ENCODE data around the gene LHFPL2.
A peak's percentile ranks its signal among the peaks of the same experiment; 100 is the strongest.

Gene LHFPL2

DNA sequence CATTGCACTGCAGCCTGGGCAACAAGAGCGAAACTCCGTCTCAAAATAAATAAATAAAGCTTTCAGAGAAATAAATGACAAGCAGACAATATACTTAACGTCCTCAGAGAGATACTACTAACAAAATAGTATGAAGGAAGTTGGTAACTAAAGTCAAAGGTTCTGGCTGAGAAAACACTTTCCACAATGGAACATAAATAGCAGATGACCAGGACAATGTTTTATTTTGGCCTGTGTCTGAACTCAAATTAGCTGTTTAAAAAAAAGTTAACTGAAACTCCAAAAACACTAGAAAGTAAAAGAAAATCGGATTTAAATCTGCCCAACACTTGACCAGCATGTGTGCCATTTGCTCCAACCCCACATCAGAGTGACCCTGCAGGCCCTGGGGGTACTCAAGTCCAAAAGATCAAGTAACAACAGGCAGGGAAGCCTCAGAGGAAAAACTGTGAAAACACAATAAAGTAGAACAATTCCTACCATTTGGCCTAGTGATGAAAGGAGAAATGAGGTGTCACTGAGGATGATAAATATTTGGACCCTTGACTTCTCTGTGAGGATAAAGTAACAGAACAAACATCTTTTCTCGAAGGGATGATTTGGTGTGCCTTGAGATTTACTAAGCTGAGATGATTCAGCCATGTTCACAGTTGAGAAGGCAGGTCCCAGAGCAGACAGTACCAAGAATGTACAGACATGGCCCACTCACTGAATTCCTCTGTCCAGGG is 47.7 kb downstream of the LHFPL2 start:
- no peak for DNase-seq (ENCODE audit: low spot score in 2 of 2)
- H3K9me3 ChIP-seq, result no peaks in the 10 kb centered on the region
- no peak overlapping the region for H3K4me3 ChIP-seq
- H3K36me3 ChIP-seq (replicated peaks), result no peaks in the 10 kb centered on the region
- H3K27me3 ChIP-seq (ENCODE audit: low read depth), result no peaks in the 10 kb centered on the region
- H3K4me1 ChIP-seq, result peaks cover 14% of the 10 kb centered on the region
- in situ Hi-C loops (cut with MboI; ENCODE audit: low sequenced_read_pairs), result no loop called here

DNA sequence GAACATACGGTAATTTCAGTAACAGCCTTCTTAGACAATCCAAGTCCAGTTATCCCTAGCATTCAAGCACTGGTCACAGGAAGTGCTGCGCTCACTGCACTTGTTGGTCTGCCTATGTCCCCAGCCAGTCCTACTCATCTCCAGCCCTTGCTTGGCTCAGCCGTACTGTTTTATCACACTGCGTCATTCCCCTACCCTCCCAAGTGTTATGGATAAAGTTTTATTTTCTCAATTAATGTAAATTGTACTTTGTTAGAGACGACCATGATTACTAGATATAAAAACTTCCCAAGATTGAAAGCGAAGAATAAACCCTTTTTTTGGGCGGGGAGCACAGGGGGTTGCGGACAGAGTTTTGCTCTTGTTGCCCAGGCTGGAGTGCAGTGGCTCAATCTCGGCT is 49.6 kb downstream of the LHFPL2 start:
- Histone ChIP-seq H3K27me3 (ENCODE audit: low read depth) (no peaks in the 10 kb centered on the region), H3K4me3 (no peak overlapping the region), H3K4me1 (peaks cover 7% of the 10 kb centered on the region), H3K36me3 (replicated peaks) (no peaks in the 10 kb centered on the region; the same call in 1 of the 2 replicates), H3K9me3 (no peaks in the 10 kb centered on the region)
- no peak for DNase-seq (ENCODE audit: low spot score in 2 of 2)
- in situ Hi-C loops (cut with MboI; ENCODE audit: low sequenced_read_pairs), result no loop called here

GRCh38 chr5:78597974-78598371 is 50.6 kb downstream of the LHFPL2 start:
- H3K9me3 ChIP-seq, result no peaks in the 10 kb centered on the region
- in situ Hi-C loops (cut with MboI; ENCODE audit: low sequenced_read_pairs), result no loop called here
- DNase-seq (ENCODE audit: low spot score in 2 of 2), result no peak
- no peaks in the 10 kb centered on the region; the same call in 1 of the 2 replicates for H3K36me3 ChIP-seq (replicated peaks)
- H3K4me1 ChIP-seq, result peaks cover 7% of the 10 kb centered on the region
- no peaks in the 10 kb centered on the region for H3K27me3 ChIP-seq (ENCODE audit: low read depth)
- H3K4me3 ChIP-seq, result no peak overlapping the region

DNA sequence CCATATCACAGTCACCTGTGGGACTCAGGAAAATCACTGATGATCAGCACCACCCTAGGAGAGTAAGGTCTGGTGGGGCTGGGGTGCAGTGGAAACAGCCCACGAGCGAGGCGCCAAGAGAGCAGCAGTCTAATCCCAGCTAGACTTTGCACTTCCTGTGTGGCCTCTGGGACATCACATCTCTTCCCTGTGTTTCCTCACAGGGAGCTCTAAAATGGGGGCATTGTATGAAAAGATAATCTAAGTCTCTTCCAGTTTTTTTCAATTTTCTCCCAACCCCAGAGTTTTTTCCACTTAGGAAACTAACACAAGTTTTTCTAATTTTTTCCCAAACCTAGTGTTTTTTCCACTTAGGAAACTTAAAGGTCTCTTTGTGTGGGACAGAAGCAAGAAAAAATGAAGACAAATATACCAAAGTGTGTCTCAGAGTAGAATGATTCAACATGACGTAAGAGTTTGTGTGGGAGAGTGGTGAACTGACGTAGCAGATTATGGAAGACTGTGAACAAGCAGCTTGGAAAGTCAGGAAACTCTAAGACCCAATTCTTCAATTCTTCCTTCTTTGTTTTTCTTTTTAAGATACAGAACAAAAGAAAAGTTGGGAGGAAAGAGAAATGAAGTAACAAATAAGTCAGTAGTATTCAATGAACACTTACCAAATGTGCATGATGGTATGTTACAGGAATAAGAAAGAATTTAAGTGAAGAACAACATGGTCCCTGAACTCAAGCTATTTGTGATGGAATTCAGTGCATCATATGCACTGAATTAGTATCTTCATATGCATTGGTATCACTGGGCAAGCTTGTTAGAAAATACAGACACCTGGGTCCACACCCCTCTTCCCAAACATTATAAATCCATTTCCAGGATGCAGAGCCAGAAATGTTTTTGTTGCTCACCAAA is 51.3 kb downstream of the LHFPL2 start:
- Histone ChIP-seq H3K36me3 (replicated peaks) (no peaks in the 10 kb centered on the region; the same call in 1 of the 2 replicates), H3K4me3 (no peak overlapping the region), H3K4me1 (peaks cover 7% of the 10 kb centered on the region), H3K27me3 (ENCODE audit: low read depth) (no peaks in the 10 kb centered on the region), H3K9me3 (no peaks in the 10 kb centered on the region)
- DNase-seq (ENCODE audit: low spot score in 2 of 2), result peak in 1 of 2 experiments; percentile 18
- in situ Hi-C loops (cut with MboI; ENCODE audit: low sequenced_read_pairs), result no loop called here

- no peak for DNase-seq (ENCODE audit: low spot score in 2 of 2)
- Histone ChIP-seq H3K27me3 (ENCODE audit: low read depth) (no peaks in the 10 kb centered on the region), H3K4me1 (peaks cover 20% of the 10 kb centered on the region), H3K9me3 (no peaks in the 10 kb centered on the region), H3K36me3 (replicated peaks) (peaks cover 2% of the 10 kb centered on the region; the same call in 1 of the 2 replicates), H3K4me3 (no peak overlapping the region)
- in situ Hi-C loops (cut with MboI; ENCODE audit: low sequenced_read_pairs), result no loop called here
Observed at GRCh38 chr5:78595458-78595921, 53.1 kb downstream of the LHFPL2 start.

DNA sequence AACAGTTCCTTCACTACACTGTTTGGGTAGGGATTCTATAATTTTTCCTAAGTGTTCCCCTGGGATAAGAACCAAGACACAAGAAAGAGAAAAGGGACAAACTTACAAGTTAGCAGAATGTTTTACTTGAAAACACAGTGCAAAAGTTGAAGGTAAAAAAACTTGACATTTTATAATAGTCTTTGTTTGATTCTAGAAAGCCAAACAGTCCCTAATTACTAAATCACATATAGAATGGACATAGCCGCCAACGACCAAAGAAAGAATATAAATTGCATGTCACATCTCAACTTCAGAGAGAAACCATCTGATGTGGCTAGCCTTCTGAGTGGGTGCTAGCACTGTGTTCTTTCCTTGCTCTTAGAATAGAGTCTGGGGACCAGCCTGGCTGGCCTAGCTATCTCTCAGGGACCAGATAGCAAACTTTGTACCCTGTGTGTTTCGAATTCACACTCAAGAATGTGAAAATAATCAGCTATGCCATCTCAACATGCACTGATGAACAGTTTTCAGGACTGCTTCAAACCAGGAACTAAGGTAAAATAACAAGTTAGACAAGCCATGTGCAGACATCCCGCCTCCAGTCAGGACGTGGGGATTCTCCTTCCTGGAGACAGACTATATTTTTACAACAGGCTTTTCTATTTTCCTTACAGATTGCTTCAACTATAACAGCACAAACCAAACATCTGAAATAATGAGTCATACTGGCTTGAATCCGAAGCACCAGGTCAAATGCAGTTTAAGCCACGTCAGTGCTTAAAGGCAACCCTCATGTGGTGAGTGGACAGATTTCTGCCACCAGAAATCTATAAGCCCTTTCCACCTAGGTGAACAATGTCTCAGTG is 53.7 kb downstream of the LHFPL2 start:
- Histone ChIP-seq H3K4me3 (no peak overlapping the region), H3K36me3 (replicated peaks) (peaks cover 3% of the 10 kb centered on the region; the same call in 1 of the 2 replicates), H3K27me3 (ENCODE audit: low read depth) (no peaks in the 10 kb centered on the region), H3K4me1 (peaks cover 20% of the 10 kb centered on the region), H3K9me3 (no peaks in the 10 kb centered on the region)
- no peak for DNase-seq (ENCODE audit: low spot score in 2 of 2)
- in situ Hi-C loops (cut with MboI; ENCODE audit: low sequenced_read_pairs), result no loop called here

DNA sequence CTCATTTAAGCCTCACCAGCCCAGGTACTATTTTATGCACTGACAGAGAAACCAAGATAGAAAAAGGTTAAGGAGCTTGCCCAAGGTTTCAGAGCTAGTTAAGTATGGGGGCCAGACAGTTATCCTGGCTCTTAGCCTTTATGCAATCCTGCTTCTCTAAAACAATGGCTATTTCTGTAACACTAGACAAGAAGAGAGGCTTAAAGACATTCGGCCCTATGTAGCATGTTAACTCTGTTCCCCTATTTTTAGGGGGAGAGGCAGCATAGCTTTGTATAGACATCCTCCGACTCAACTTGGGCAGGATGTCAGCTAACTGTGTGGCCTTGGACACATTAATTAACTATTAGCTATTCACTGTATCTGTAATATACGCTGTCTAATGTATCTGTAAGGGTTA is 54.6 kb downstream of the LHFPL2 start:
- in situ Hi-C loops (cut with MboI; ENCODE audit: low sequenced_read_pairs), result no loop called here
- Histone ChIP-seq H3K36me3 (replicated peaks) (peaks cover 3% of the 10 kb centered on the region; the same call in 1 of the 2 replicates), H3K27me3 (ENCODE audit: low read depth) (no peaks in the 10 kb centered on the region), H3K9me3 (no peaks in the 10 kb centered on the region), H3K4me1 (peaks cover 20% of the 10 kb centered on the region), H3K4me3 (no peak overlapping the region)
- no peak for DNase-seq (ENCODE audit: low spot score in 2 of 2)

DNA sequence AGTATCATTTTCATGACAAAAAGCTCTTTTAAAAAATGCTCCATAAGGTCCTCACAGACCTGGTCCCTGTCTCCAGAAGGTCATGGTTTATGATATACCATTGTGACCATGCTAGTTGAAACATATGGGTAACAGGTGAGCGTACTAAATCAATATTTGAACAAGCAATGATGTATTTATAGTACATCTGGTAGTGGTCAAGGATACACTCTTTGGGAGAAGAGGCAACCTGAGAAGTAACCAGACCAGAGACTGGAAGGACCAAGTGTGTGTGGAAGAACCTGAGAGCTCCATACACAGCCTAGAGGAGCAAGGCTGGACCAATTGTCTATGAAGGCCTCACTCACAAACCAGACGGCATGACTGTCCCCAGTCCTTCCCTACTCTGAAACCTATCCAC is 55.1 kb downstream of the LHFPL2 start:
- DNase-seq (ENCODE audit: low spot score in 2 of 2), result no peak
- in situ Hi-C loops (cut with MboI; ENCODE audit: low sequenced_read_pairs), result no loop called here
- peaks cover 19% of the 10 kb centered on the region for H3K4me1 ChIP-seq
- no peak overlapping the region for H3K4me3 ChIP-seq
- H3K27me3 ChIP-seq (ENCODE audit: low read depth), result no peaks in the 10 kb centered on the region
- H3K9me3 ChIP-seq, result no peaks in the 10 kb centered on the region
- H3K36me3 ChIP-seq (replicated peaks), result peaks cover 3% of the 10 kb centered on the region; the same call in 1 of the 2 replicates

GRCh38 chr5:78592735-78593386 is 55.7 kb downstream of the LHFPL2 start:
- Histone ChIP-seq H3K4me3 (no peak overlapping the region), H3K27me3 (ENCODE audit: low read depth) (no peaks in the 10 kb centered on the region), H3K9me3 (no peaks in the 10 kb centered on the region), H3K36me3 (replicated peaks) (peaks cover 3% of the 10 kb centered on the region; the same call in 1 of the 2 replicates), H3K4me1 (peaks cover 14% of the 10 kb centered on the region)
- in situ Hi-C loops (cut with MboI; ENCODE audit: low sequenced_read_pairs), result no loop called here
- DNase-seq (ENCODE audit: low spot score in 2 of 2), result no peak

DNA sequence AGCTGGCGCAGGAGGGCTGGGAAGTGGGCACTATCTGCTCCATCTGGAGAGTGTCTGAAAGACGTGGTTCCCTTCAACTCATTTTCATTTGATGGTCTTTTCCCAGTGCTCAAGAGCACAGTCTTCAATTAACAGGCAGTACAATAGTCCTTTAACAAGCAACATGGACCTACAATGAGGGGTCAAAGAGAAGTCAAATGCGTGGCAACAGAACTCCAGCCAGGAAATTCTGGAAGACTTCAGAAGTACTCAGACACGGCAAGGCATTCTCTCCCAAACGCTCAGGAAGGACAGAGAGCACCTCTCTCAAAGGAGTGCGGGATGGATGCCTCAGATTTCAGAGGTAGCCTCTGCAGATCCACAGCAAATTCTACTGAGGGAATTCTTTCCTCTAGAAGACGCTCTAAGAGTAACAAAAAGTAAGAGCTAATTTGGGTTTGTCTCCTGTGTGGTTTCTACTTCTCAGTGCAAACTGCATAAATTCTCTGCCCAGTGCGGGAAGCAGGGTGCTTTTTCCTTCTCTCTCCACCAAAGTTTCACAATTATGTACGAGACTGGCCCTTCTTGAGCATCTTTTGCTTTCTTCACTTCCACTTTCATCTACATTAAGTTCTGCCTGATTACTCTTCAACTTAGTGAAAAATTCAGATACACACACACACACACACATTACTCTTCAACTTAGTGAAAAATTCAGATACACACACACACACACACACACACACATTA is 56.4 kb downstream of the LHFPL2 start:
- DNase-seq (ENCODE audit: low spot score in 2 of 2), result no peak
- Histone ChIP-seq H3K4me3 (no peak overlapping the region), H3K27me3 (ENCODE audit: low read depth) (no peaks in the 10 kb centered on the region), H3K9me3 (no peaks in the 10 kb centered on the region), H3K36me3 (replicated peaks) (peaks cover 3% of the 10 kb centered on the region; the same call in 1 of the 2 replicates), H3K4me1 (peaks cover 16% of the 10 kb centered on the region)
- in situ Hi-C loops (cut with MboI; ENCODE audit: low sequenced_read_pairs), result no loop called here

DNA sequence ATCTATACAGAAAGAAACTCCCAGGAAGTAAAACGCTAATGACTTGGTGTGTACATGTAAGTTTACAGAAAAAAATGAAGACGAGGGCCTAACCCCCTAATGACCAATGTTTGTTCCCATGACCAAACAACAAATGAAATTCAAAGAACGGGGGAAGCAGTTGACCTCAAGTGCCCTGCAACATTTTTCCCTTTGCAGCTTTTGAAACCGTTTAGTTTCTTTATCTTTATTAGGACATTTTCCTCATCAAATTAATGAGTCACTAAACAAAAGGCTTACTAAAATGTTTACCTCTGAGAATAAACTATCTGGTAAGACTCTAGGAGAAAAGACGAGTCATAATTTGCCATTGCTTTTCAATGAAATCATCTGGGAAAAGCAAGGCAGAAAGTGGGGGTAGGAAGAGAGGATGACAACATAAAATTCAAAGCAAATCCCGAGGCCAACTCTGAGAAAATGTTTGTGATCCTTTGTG is 57.4 kb downstream of the LHFPL2 start:
- peaks cover 16% of the 10 kb centered on the region for H3K4me1 ChIP-seq
- peaks cover 3% of the 10 kb centered on the region; the same call in 1 of the 2 replicates for H3K36me3 ChIP-seq (replicated peaks)
- H3K4me3 ChIP-seq, result no peak overlapping the region
- no peaks in the 10 kb centered on the region for H3K9me3 ChIP-seq
- in situ Hi-C loops (cut with MboI; ENCODE audit: low sequenced_read_pairs), result no loop called here
- no peak for DNase-seq (ENCODE audit: low spot score in 2 of 2)
- H3K27me3 ChIP-seq (ENCODE audit: low read depth), result no peaks in the 10 kb centered on the region

- Histone ChIP-seq H3K4me3 (no peak overlapping the region), H3K9me3 (peaks cover 2% of the 10 kb centered on the region; the same call in 1 of the 2 replicates), H3K36me3 (replicated peaks) (peaks cover 3% of the 10 kb centered on the region; the same call in 1 of the 2 replicates), H3K4me1 (peaks cover 16% of the 10 kb centered on the region), H3K27me3 (ENCODE audit: low read depth) (no peaks in the 10 kb centered on the region)
- in situ Hi-C loops (cut with MboI; ENCODE audit: low sequenced_read_pairs), result no loop called here
- DNase-seq (ENCODE audit: low spot score in 2 of 2), result no peak
Observed at GRCh38 chr5:78589923-78590322, 58.6 kb downstream of the LHFPL2 start.

All from HAP-1 (cell line).